ENCODE results near the gene CNTN4. TPM values are rescaled to one million over a fixed set of nuclear protein-coding genes. Genes with fewer than 3 reads are reported as not detected.

Gene CNTN4
- total RNA-seq, 1 donor from 2014 or later: 0.79 TPM

- no peak for TF ChIP-seq CTCF (IDR thresholded peaks at IDR 0.05; ENCODE audit: insufficient read depth, low read length, severe bottlenecking)
- H3K4me3 ChIP-seq (ENCODE audit: low read depth, low read length): no peak overlapping the region
- H3K27me3 ChIP-seq (ENCODE audit: control insufficient read depth, insufficient read depth, low read length): no peaks in the 10 kb centered on the region
- DNase-seq (ENCODE audit: low read depth) (peak; percentile 71), FAIRE-seq (no peak)
- H3K36me3 ChIP-seq (ENCODE audit: control insufficient read depth, insufficient read depth, low read length): no peaks in the 10 kb centered on the region
Measured at GRCh38 chr3:2354702-2355101, 256.0 kb downstream of the CNTN4 start.

- Histone ChIP-seq H3K36me3 (ENCODE audit: control insufficient read depth, insufficient read depth, low read length) (no peaks in the 10 kb centered on the region), H3K27me3 (ENCODE audit: control insufficient read depth, insufficient read depth, low read length) (no peaks in the 10 kb centered on the region), H3K4me3 (ENCODE audit: low read depth, low read length) (no peak overlapping the region)
- DNase-seq (ENCODE audit: low read depth) (no peak), FAIRE-seq (no peak)
- TF ChIP-seq CTCF (IDR thresholded peaks at IDR 0.05; ENCODE audit: insufficient read depth, low read length, severe bottlenecking): no peak
Measured at GRCh38 chr3:2356298-2356950, 257.8 kb downstream of the CNTN4 start.

GRCh38 chr3:2360815-2361214, 262.1 kb downstream of the CNTN4 start:
- DNase-seq (ENCODE audit: low read depth) (peak; percentile 48), FAIRE-seq (no peak)
- Histone ChIP-seq H3K27me3 (ENCODE audit: control insufficient read depth, insufficient read depth, low read length) (no peaks in the 10 kb centered on the region), H3K36me3 (ENCODE audit: control insufficient read depth, insufficient read depth, low read length) (no peaks in the 10 kb centered on the region), H3K4me3 (ENCODE audit: low read depth, low read length) (no peak overlapping the region)
- no peak for TF ChIP-seq CTCF (IDR thresholded peaks at IDR 0.05; ENCODE audit: insufficient read depth, low read length, severe bottlenecking)

- no peaks in the 10 kb centered on the region for H3K27me3 ChIP-seq (ENCODE audit: control insufficient read depth, insufficient read depth, low read length)
- DNase-seq (ENCODE audit: low read depth) (no peak), FAIRE-seq (no peak)
- H3K4me3 ChIP-seq (ENCODE audit: low read depth, low read length): no peak overlapping the region
- no peak for TF ChIP-seq CTCF (IDR thresholded peaks at IDR 0.05; ENCODE audit: insufficient read depth, low read length, severe bottlenecking)
- no peaks in the 10 kb centered on the region for H3K36me3 ChIP-seq (ENCODE audit: control insufficient read depth, insufficient read depth, low read length)
Measured at GRCh38 chr3:2362122-2362521, 263.5 kb downstream of the CNTN4 start.

- H3K27me3 ChIP-seq (ENCODE audit: control insufficient read depth, insufficient read depth, low read length): no peaks in the 10 kb centered on the region
- H3K4me3 ChIP-seq (ENCODE audit: low read depth, low read length): no peak overlapping the region
- no peak for TF ChIP-seq CTCF (IDR thresholded peaks at IDR 0.05; ENCODE audit: insufficient read depth, low read length, severe bottlenecking)
- no peak for FAIRE-seq
- no peaks in the 10 kb centered on the region for H3K36me3 ChIP-seq (ENCODE audit: control insufficient read depth, insufficient read depth, low read length)
- DNase-seq (ENCODE audit: low read depth): no peak
Measured at GRCh38 chr3:2363854-2364253, 265.2 kb downstream of the CNTN4 start.

- Histone ChIP-seq H3K4me3 (ENCODE audit: low read depth, low read length) (no peak overlapping the region), H3K27me3 (ENCODE audit: control insufficient read depth, insufficient read depth, low read length) (no peaks in the 10 kb centered on the region), H3K36me3 (ENCODE audit: control insufficient read depth, insufficient read depth, low read length) (no peaks in the 10 kb centered on the region)
- no peak for FAIRE-seq
- TF ChIP-seq CTCF (IDR thresholded peaks at IDR 0.05; ENCODE audit: insufficient read depth, low read length, severe bottlenecking): no peak
- DNase-seq (ENCODE audit: low read depth): no peak
Measured at GRCh38 chr3:2370317-2370716, 271.7 kb downstream of the CNTN4 start.

Measured in bronchial epithelial cell (primary cell).